Eye (tissue), 1 donor: ENCODE results near the gene LIMK1.
"Not testable (repeated sequence)": the region's sequence is repeated elsewhere in the genome, so short reads cannot be mapped to it uniquely, and the experiment has no call there.

Experiments used
- DNase-seq: peaks from one replicate; pipeline ENCODE4 v3.0.0-alpha.2; 2015

LIMK1 gene

DNA sequence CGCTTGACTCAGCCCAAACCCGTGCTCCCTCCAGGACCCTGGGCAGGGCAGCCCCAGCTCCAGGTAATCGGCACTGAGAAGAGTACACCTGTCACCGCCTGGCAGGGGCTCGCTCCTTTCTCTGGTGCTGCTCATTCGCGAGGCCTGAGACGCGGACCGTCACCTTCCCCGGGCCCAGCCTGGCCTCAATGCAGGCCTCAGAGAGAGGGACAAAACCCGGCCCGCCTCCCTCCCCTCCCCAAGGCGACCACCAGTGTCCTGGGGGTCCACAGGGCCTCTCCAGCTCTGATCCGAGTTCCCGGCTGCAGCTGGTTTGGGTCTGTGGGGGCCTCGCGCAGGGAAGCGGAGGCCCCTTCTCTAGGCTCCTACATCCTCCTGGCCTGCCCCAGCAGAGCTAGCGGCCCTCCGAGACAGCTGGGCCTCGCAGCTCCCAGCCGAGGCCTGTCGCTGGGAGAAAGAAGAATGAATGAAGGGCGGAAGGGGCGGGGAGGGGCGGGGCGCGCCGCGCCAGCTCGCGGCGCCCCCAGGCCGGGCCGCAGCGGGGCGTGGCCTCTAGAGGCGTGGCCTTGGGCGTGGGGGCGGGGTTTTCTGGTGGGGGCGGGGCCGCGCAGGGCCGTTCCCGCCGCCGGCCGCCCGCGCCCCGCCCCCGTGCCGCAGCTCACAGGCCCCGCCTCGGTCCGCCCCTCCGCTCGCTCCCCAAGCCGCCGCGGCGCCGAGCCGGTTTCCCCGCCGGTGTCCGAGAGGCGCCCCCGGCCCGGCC, at the start of gene LIMK1:
LIMK1 (plus strand) TSS at position 688 of the 760 bp plus-strand sequence. CDS start 187 bp downstream, outside the sequence.
- peak; percentile 94 for DNase-seq

DNA sequence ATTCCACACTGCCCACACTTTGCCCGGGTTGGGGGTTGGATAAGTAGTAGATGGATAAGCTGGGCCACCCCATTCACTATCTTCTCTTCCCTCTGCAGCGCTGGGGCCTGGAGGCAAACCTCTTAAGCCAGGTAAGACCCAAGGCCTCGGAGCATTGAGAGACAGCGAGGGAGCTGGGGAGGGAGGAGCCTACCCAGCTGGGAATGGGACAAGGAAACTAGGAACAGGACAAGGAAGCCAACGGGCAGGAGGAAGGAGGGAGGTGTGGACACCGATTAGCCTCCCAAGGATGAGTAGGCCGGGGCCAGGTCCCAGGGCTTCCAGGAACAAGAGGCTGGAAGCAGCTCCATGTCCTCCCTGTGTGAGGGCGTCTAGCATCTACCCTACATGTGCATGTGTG, 46.0 kb upstream of the LIMK1 start:
- DNase-seq = no peak

DNA sequence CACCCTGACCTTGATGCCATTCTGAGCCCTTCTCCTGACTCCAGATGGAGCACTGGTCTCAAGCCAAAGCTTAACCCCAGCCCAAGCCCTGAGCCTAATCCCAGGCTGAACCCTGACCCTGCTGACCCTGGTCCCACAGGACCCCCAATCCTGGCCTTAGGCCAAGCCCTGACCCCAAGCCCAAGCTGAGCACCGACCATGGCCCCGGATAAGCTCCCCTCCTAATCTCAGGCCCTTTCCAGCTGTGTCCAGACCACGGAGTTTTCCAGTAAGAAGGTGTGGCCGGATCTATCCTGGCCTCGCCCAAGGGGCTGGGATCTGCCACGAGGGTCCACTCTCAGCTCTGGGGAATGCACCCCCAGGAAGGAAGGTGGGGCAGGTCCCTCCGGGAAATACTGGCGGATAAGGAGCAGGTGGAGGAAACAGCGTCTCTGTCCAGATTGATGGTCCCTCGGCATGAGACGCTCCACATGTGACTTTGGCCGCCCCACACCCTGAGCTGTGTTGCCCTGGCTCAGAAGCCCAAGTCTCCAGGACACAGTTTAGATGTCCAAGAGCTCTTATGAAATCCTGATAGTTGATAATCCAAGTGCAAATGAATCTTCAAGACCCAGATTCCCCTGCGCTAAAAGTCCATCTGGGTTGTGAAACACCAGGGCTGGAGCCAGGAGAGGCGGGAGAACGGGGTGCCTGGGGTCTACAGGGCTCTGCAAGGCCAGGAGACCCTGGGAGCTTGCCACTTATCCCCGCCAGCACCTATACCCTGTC, 45.2 kb upstream of the LIMK1 start:
- DNase-seq = no peak

DNA sequence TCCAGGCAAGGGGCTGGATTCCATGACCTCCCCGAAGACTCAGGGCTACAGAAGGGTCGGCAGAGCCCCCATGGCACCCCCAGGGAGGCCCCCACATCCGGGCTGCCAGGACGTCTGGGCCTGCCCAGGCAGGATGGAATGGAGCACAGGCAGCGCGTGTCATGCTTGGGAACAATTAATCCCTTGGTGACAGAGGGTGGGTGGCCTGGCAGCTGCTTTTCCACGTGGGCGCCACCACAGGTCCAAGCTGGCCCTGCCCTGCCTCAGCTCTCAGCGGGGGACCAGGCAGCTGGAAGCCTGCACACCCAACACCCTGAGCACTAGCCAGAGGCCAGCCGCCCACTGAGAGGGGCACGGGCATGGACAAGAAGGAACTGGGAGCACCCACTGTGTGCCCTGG, 44.3 kb upstream of the LIMK1 start:
- no peak for DNase-seq

DNA sequence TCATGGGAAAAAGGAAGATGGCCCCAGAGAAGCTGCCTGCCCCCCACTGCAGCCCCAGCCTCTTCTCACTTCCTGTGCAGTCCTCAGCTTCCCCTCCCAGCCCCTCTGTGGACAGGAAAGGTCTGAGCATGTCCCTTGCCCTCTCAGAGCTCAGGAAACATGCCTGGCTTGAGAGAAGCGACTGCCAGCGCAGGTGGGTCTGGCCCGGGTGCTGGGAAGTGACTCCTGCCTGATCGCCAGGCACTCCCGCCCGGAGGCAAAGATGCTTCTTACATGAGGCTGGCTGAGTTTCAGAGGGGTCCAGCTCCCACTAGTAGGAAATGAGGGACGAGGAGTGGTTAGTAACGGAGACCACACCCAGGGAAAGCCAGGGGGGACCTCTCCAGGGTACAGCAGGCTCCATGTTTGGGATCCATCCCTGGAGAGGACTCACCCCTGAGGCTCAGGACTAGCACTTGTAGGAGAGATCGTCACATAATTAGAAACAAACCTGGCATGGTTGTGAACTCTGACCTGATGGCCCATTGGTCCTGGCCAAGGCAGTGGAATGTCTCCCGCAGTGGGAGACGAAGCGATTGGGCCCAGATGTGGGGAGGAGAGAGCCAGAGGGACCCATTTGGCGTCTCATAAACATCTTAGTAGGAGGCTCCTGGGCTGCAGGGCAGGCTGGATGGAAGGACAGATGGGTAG, 43.4 kb upstream of the LIMK1 start:
- no peak for DNase-seq

DNA sequence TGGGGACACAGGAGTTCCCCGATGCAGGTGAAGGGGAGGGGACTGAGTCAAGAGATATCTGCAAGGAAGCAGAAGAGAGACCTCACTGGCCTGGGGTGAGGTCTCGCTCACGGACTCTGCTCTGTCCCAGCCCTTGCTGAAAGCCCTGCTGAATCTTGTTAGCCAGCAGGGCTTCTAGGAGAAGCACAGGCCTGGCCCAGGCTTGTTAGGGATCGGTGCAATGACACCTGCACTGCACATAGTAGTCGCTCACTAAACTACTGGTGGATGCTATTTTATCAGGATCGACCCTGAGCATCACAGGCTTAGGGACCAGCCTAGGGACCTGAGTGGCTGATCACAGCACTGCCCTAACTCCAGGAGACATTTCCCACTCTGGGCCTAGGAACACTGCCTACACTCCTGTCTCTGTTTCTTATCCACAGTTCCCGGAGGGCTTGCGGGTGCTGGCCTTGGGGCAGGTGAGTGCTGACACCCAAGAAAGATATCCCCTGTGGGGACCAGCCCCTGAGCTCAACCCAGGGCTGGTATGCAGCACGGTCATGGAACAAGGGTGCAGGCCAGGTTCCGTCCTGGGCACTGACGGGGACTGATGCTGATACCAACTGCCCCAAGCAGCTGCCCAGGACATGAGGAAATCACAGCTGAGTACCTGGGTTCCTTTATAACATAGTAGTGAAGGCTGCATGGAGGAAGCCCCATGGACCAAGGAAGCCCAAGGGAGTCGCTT, 42.6 kb upstream of the LIMK1 start:
- DNase-seq = no peak

DNA sequence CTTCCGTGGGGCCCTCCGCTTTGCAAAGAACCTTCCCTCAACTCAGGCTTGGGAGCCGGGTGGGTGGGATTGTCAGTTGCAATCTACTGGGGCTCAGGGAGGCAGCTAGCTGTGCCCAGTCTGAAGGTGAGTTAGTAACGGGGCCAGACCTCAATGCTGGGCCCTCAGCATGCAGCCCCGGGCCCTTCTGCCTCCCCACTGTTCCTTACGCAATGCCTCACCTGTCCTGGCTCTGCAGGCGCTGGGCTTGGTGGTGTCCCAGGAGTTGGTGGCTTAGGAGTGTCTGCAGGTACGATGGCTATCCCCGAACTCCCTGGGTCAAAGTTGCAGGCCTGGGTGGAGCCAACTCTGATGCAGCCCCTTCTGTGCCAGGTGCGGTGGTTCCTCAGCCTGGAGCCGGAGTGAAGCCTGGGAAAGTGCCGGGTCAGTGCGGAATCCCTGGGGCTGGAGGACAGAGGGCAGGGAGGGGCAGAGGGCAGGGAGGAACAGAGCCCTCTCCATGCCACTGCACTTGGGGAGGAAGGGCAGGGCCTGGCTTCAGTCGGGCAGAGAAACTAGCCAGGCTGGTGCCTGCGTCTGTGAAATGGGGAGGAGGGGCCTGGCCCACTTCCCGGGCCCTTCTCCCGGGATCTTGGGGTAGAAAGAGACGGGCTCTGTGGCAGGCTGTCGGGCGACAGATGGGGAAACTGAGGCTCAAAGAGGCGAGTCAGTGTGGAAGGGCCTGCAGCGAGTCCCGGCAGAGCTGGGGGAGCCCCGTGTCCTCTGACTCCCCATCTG, 40.7 kb upstream of the LIMK1 start:
- no peak for DNase-seq

DNA sequence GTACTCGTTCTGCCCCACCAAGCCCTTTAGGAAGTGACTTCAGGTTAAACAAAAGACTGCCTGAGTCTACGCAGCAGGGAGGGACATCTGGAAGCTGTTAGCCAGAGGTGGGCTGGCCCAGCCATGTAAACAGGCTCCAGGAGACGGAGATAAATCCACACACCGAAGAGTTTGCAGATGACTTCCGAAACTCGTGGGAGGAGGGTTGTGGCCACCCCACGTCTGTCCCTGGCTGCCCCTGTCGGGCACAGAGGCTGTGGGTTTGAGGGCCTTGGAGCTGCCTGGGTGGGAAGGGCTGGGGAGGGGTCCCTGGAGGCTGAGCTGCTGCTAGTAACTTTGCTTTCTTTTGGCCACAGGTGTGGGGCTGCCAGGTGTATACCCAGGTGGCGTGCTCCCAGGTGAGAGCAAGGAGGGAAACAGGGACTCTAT, 40.1 kb upstream of the LIMK1 start:
- peak; percentile 65 for DNase-seq

DNA sequence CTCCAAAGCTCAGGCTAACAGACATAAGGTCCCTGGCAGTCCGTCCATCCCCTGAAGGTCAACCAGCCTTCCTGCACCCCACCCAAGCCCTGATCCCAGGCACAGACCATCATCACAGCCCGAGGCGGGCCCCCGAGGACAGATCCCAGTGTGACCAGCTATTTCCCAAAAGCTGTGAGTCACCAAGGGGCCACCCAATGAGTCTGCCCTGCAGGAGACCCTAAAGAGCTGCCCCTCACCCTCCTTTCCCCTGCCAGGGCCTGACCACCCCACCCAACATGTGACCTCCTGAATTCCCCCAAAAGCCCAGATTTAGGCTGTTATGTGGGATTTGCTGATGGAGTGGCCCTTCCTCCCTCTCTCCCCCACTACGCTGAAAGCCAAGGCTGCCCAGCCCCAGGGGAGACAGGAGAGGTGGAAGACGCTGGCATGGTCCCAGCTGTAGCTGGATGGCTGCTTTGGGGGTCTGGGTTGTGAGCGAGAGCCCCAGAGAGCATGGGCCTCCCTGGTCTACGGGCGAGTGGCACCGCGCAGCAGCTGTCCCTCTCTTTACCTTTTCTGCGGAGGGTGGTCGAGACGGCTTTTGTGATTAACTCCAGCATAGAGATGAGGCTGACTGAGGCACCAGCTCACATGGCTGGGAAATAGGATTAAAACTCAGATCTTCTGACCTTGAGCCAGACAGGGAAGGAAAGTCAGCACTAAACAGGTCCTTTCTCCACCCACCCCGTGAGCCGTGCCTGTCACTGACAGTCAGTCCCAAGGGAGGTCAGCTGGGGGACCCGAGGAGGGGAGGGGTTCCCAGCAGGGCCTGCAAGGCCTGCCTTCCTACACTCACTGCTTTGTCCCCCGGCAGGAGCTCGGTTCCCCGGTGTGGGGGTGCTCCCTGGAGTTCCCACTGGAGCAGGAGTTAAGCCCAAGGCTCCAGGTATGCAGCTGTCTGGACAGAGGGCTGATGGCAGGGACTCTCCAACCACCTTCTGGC, 38.9 kb upstream of the LIMK1 start:
- DNase-seq = peak; percentile 60

DNA sequence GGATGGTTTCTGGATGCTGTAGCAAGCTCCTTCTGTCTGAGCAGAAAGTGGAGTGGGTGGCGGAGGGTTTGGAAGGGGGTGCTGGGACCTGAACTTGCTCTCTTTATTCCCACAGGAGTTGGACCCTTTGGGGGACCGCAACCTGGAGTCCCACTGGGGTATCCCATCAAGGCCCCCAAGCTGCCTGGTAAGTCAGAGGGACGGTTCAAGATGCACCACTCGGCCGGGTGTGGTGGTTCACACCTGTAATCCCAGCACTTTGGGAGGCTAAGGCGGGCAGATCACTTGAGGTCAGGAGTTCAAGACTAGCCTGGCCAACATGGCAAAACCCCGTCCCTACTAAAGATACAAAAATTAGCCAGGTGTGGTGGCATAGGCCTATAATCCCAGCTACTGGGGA, 37.0 kb upstream of the LIMK1 start:
- not testable (repeated sequence) for DNase-seq

DNA sequence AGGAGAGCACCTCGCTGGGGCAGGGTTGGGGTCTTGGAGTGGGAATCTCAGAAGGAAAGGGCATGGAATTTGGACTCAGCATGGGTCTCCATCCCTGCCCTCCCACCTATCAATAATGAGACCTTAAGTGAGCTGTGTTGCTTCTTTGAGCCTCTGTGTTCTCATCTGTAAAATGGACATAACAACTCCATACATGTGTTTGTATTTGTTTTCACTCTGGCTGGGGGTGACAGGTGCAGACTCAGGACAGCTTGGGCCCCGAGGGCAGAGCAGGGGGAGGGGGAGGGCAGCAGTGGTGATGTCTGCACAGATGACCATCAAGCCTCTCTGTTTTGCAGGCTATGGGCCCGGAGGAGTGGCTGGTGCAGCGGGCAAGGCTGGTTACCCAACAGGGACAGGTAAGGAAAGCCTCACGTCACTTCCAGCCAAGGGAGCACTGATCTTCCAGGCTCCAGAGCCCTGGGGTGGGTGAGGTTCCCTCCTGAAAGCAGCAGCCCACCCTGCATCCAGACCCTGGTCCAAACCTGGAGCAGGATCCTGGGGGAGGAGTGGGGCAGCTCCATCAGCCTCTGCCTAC, 35.7 kb upstream of the LIMK1 start:
- no peak for DNase-seq

DNA sequence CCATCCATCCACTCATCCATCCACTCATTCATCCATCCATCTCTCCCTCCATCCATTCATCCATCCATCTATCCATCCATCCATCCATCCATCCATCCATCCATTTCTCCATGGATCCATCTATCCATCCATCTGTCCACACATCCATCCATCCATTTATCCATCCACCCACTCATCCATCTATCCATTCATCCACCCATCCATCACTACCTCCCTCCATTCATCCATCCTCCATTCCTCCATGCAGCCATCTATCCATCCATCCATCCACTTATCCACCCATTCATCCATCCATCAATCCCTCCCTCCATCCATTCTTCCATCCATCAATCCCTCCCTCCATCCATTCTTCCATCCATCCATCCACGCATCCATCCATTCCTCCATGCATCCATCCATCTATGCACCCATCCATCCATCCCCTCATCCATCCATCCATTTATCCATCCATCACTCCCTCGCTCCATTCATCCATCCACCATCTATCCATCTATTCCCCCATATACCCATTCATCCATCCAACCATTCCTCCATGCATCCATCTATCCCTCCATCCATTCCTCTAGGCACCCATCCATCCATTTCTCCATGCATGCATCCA, 34.5 kb upstream of the LIMK1 start:
- DNase-seq = no peak

DNA sequence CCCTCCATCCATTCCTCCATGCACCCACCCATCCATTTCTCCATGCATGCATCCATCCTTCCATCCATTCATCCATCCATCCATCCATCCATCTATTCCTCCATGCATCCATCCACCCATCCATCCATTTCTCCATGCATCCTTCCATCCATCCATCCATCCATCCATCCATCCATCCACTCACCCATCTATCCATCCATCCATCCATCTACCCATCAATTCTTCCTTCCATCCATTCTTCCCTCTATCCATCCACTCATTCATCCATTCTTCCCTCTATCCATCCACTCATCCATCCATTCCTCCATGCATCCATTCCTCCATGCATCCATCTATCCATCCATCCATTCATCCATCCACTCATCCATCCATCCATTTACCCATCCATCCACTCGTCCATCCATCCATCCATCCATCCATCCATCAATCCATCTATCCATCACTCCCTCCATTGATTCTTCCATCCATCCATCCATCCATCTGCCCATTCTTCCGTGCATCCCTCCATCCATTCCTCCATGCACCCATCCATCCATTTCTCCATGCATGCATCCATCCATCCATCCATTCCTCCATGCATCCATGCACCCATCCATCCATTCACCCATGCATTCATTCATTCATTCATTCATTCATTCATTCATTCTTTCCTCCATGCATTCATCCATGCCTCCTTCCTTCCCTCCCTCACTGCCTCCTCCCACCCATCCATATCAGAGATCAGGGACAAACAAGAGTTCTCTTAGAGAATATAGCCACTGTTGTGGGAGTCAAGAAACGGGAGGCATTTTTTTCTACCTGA, 33.4 kb upstream of the LIMK1 start:
- DNase-seq = no peak

DNA sequence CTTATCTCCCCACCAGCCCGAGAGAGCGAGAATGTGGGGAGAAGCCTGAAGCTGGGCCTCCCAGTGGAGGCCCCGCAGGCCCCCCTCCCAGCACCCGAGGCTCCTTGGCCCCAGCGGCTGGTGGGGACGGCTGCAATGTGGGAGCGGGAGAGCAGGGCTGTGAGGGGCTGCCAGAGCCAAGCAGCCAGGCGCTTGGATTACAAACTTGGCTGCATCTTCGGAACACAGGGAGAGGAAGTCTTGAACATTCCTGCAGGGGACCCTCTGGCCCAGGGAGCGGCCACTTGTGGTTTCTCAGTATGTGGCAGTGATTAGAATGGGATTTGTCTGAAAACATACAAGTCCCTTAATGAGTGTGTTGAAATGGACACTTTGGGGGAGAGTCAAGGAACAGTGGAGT, 32.4 kb upstream of the LIMK1 start:
- peak; percentile 54 for DNase-seq

DNA sequence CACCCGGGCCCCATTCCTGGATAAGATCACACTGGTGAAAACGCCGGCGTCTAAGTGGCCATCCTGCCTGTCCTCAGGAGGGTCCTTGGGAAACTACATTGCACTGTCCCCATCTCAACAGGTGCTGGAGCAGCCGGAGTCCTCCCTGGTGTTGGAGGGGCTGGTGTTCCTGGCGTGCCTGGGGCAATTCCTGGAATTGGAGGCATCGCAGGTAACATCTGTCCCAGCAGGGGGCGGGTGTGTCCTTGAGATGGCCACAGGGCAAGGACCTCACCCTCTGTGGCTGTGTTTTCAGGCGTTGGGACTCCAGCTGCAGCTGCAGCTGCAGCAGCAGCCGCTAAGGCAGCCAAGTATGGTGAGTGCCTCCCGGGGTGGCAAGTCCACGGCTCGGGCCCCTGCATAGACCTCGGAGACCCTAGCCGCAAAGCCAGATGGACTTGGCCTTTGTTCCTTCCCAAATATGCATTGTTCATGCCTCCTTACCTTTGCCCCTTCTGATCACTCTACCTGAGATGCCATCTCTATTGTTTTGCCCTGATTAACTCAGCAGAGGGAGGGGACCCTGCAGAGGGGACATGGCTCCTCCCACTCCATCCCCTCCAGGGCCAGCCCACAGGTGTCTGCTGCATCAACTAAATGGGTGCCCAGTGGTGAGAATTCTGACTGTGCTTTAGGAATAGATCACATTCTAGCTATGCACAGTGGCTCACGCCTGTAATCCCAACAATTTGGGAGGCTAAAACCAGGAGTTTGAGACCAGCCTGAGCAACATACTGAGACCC, 31.8 kb upstream of the LIMK1 start:
- DNase-seq = no peak

DNA sequence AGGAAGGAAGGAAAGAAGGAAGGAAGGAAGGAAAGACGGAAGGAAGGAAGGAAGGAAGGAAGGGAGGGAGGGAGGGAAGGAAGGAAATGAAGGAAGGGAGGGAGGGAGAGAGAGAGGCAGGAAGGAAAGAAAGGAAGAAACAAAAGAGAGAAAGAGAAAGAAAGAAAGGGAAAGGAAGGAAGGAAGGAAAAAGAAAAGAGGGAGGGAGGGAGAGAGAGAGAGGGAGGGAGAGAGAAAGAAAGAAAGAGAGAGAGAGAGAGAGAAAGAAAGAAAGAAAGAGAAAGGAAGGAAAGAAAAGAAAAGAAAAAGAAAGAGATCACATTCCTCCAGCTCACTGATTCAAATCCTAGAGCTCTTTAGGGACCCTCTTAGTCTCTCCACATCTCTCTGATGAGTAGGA, 31.0 kb upstream of the LIMK1 start:
- DNase-seq = no peak

DNA sequence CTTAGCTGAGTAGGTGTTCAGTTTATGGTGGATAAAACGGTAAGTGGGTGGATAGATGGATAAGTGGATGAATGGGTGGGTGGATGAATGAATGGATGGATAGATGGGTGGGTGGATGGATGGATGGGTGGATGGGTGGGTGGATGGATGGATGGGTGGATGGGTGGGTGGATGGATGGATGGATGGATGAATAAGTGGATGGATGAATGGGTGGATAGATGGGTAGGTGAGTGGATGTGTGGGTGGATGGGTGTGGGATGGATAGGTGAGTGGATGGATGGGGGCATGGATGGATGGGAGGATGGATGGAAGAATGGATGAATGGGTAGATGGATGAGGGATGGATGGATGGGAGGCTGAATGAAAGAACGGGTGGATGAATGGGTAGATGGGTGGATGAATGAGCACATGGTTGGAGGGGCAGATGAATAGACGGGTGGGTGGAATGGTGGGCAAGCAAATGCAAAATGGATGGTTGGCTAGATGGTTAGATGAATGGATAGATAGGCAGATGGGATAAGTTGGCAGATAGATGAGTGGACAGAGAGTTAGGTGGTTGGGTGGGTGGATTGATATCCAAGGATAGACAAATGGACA, 29.9 kb upstream of the LIMK1 start:
- no peak for DNase-seq
